HEK293T (cell line): Measurements from ENCODE around the gene GATA1.

Source experiments
- ARNT ChIP-seq: fragments of 450-650 bp; IDR thresholded peaks from 2 replicates; pipeline ENCODE4 v1.6.1; 2017; ENCODE audit warnings: mild to moderate bottlenecking
- ELF4 ChIP-seq: fragments of 450-650 bp; IDR thresholded peaks from 2 replicates; pipeline ENCODE4 v1.6.1; 2017; ENCODE audit warnings: antibody characterized with exemption
- FOXA1 ChIP-seq: fragments of 450-650 bp; IDR thresholded peaks from 2 replicates; pipeline ENCODE4 v1.6.1; 2016; ENCODE audit warnings: mild to moderate bottlenecking
- FOXK2 ChIP-seq: fragments of 450-650 bp; IDR thresholded peaks from 2 replicates; pipeline ENCODE4 v1.6.1; 2016; ENCODE audit warnings: mild to moderate bottlenecking
- FOXM1 ChIP-seq: fragments of 450-650 bp; IDR thresholded peaks from 2 replicates; pipeline ENCODE4 v1.6.1; 2017; ENCODE audit warnings: mild to moderate bottlenecking, borderline replicate concordance
- L3MBTL2 ChIP-seq: fragments of 450-650 bp; conservative IDR thresholded peaks from 2 replicates; pipeline ENCODE4 v1.6.1; 2016; ENCODE audit warnings: mild to moderate bottlenecking
- PKNOX1 ChIP-seq: fragments of 450-650 bp; IDR thresholded peaks from 2 replicates; pipeline ENCODE4 v1.6.1; 2016
- SP1 ChIP-seq: fragments of 450-650 bp; IDR thresholded peaks from 2 replicates; pipeline ENCODE4 v1.6.1; 2017
- SUZ12 ChIP-seq: fragments of 450-650 bp; IDR thresholded peaks from 2 replicates; pipeline ENCODE4 v1.6.1; 2016; ENCODE audit warnings: mild to moderate bottlenecking
- TARDBP ChIP-seq: fragments of 450-650 bp; IDR thresholded peaks from 2 replicates; pipeline ENCODE4 v1.6.1; 2016

- TF ChIP-seq FOXK2 (no peak), ARNT (no peak), TARDBP (no peak), PKNOX1 (no peak), FOXA1 (no peak), ELF4 (no peak), SP1 (no peak), FOXM1 (no peak), L3MBTL2 (no peak), SUZ12 (no peak)
Measured at GRCh38 chrX:48772602-48773001, 13.8 kb upstream of the GATA1 start.
